ENCODE measurements around the gene PRAMEF14.
A peak's percentile ranks its signal among the peaks of the same experiment; 100 is the strongest.
"Not testable (repeated sequence)": the region's sequence is repeated elsewhere in the genome, so short reads cannot be mapped to it uniquely, and the experiment has no call there.

PRAMEF14 gene

GRCh38 chr1:13347034-13347433 is at the start of gene PRAMEF14:
TSS of gene PRAMEF14 (minus strand) at chr1:13347134. CDS start at chr1:13345314, 1,820 bp downstream.
- not testable (repeated sequence) for DNase-seq

- DNase-seq: not testable (repeated sequence)
These were observed 48.4 kb upstream of the PRAMEF14 start for GRCh38 chr1:13395311-13395710.

GRCh38 chr1:13394761-13395160 is 47.8 kb upstream of the PRAMEF14 start:
- DNase-seq: not testable (repeated sequence)

- DNase-seq: not testable (repeated sequence)
These were observed 46.1 kb upstream of the PRAMEF14 start for GRCh38 chr1:13393004-13393403.

GRCh38 chr1:13389332-13389731 is 42.4 kb upstream of the PRAMEF14 start, which contains the start of gene PRAMEF17:
TSS of gene PRAMEF17 (plus strand) at chr1:13389632. CDS start at chr1:13389658, 26 bp downstream.
- DNase-seq: not testable (repeated sequence)

GRCh38 chr1:13380380-13380779 is 33.4 kb upstream of the PRAMEF14 start:
- DNase-seq: not testable (repeated sequence)

- DNase-seq: not testable (repeated sequence)
These were observed 32.0 kb upstream of the PRAMEF14 start for GRCh38 chr1:13378983-13379382.

GRCh38 chr1:13368544-13368943 is 21.6 kb upstream of the PRAMEF14 start:
- not testable (repeated sequence) for DNase-seq

GRCh38 chr1:13366536-13366935 is 19.6 kb upstream of the PRAMEF14 start:
- DNase-seq: not testable (repeated sequence)

GRCh38 chr1:13364928-13365327 is 18.0 kb upstream of the PRAMEF14 start:
- not testable (repeated sequence) for DNase-seq

- not testable (repeated sequence) for DNase-seq
These were observed 15.4 kb upstream of the PRAMEF14 start for GRCh38 chr1:13362364-13362763.

- DNase-seq: peak; percentile 13
These were observed 9.8 kb upstream of the PRAMEF14 start for GRCh38 chr1:13356774-13357173.

GRCh38 chr1:13354475-13354874 is 7.5 kb upstream of the PRAMEF14 start:
- not testable (repeated sequence) for DNase-seq

- DNase-seq: not testable (repeated sequence)
These were observed 6.5 kb upstream of the PRAMEF14 start for GRCh38 chr1:13353476-13353875.

- DNase-seq: not testable (repeated sequence)
These were observed 4.4 kb downstream of the PRAMEF14 start for GRCh38 chr1:13342496-13342895.

- DNase-seq: not testable (repeated sequence)
These were observed 31.7 kb downstream of the PRAMEF14 start, which contains the start of gene PRAMEF15 for GRCh38 chr1:13315281-13315680. TSS of gene PRAMEF15 (plus strand) at chr1:13315581. CDS start at chr1:13318408, 2,827 bp downstream.

- not testable (repeated sequence) for DNase-seq
These were observed 43.7 kb downstream of the PRAMEF14 start, which contains the start of gene PRAMEF33 for GRCh38 chr1:13303239-13303638. TSS of gene PRAMEF33 (plus strand) at chr1:13303539. CDS start at chr1:13305955, 2,416 bp downstream.

- DNase-seq: not testable (repeated sequence)
These were observed 44.7 kb downstream of the PRAMEF14 start for GRCh38 chr1:13302197-13302596.

GRCh38 chr1:13298699-13299098 is 48.2 kb downstream of the PRAMEF14 start:
- not testable (repeated sequence) for DNase-seq

GRCh38 chr1:13297216-13297931 is 49.6 kb downstream of the PRAMEF14 start:
- DNase-seq: not testable (repeated sequence)
